Measurements from ENCODE around the gene KRTAP8-1. TPM values are rescaled to one million over a fixed set of nuclear protein-coding genes. Genes with fewer than 3 reads are reported as not detected.

Gene KRTAP8-1, protein sequence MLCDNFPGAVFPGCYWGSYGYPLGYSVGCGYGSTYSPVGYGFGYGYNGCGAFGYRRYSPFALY
- not detected for total RNA-seq

DNA sequence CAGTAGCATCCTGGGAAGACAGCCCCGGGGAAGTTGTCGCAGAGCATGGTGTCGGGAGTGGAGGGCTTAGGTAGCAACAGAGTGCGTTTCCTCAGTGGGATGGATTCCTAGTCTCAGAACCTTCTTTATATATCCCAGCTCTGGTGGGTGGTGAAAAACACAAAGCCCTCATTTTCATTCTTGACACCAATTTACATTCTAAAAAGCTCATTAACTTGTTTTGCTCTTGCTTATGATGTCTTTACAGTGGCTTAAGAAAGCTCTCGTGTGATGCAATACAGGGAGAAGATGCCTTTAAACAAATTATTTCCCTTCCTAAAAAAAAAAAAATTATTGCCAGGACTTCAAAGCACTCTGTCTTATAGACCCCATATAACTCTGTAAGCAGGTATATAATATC is at the start of gene KRTAP8-1:
Gene KRTAP8-1 (minus strand): TSS at position 101 of the 400 bp plus-strand sequence. CDS start 54 bp downstream, at position 47.
- H3K4me1 ChIP-seq = no peaks in the 10 kb centered on the region
- no peak within 1 kb of the TSS for H3K27ac ChIP-seq
- H3K27me3 ChIP-seq = no peaks in the 10 kb centered on the region
- intact Hi-C loops (cut with DNase I; ENCODE audit: low total_unique reads) (no loop called here), in situ Hi-C loops (cut with MboI; ENCODE audit: low sequenced_read_pairs in 4 of 4) (no loop called here)
- no peak for TF ChIP-seq POLR2A (IDR thresholded peaks at IDR 0.05)
- TF ChIP-seq, protein P1, sequence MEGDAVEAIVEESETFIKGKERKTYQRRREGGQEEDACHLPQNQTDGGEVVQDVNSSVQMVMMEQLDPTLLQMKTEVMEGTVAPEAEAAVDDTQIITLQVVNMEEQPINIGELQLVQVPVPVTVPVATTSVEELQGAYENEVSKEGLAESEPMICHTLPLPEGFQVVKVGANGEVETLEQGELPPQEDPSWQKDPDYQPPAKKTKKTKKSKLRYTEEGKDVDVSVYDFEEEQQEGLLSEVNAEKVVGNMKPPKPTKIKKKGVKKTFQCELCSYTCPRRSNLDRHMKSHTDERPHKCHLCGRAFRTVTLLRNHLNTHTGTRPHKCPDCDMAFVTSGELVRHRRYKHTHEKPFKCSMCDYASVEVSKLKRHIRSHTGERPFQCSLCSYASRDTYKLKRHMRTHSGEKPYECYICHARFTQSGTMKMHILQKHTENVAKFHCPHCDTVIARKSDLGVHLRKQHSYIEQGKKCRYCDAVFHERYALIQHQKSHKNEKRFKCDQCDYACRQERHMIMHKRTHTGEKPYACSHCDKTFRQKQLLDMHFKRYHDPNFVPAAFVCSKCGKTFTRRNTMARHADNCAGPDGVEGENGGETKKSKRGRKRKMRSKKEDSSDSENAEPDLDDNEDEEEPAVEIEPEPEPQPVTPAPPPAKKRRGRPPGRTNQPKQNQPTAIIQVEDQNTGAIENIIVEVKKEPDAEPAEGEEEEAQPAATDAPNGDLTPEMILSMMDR (IDR thresholded peaks at IDR 0.05 in 4 of 5, conservative IDR thresholded peaks at IDR 0.05 in 1 of 5) = no peak
- H3K9me3 ChIP-seq = no peaks in the 10 kb centered on the region
- no peak for ATAC-seq
- DNase-seq = no peak
- H3K4me3 ChIP-seq = no peak within 1 kb of the TSS
- no peaks in the 10 kb centered on the region for H3K36me3 ChIP-seq

DNA sequence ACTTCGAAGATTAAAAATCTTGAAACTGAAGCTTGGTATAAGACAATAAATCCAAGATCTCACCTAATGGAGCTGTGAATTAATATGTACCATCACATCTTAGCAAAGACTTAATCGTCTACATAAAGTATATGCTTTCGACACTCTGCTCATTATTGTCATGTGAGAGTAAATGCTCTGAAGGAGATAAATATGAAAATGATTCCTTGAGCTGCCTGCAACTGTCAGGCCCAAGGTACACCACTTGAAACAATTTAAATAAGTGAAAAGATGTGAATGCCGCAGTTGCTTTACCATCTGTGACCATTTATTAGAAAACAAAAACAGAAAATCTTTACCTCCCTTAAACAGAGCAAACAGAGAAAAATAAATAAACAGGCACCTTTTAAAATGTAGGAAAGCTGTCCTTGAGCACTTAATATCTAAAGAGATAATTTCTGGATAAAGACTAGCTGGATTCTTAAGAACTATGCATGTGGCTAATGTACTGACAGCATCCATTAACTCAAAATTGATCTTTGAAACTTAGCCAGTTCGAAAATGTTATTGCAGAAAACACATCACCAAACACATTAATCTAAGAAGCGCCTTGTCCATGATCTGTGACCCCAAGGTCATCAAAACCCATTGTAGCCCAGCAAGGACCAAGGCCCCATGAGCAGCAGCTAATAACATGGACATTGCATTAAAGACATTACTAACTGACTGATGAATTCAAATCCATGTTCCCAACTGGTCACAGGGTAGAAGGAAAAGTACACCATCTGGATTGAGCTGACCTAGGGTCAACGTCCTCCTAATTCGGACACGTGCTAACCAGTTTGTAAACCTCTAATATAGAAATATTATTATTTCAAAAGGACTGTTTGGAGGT is 34.8 kb upstream of the KRTAP8-1 start:
- H3K27ac ChIP-seq = no peak overlapping the region
- no peaks in the 10 kb centered on the region for H3K36me3 ChIP-seq
- H3K4me1 ChIP-seq = no peaks in the 10 kb centered on the region
- DNase-seq (no peak), ATAC-seq (no peak)
- no peaks in the 10 kb centered on the region for H3K27me3 ChIP-seq
- no peaks in the 10 kb centered on the region for H3K9me3 ChIP-seq
- in situ Hi-C loops (cut with MboI; ENCODE audit: low sequenced_read_pairs in 4 of 4) = no loop called here
- H3K4me3 ChIP-seq = no peak overlapping the region
- no peak for TF ChIP-seq POLR2A (IDR thresholded peaks at IDR 0.05)
- TF ChIP-seq, protein P1 (IDR thresholded peaks at IDR 0.05 in 4 of 5, conservative IDR thresholded peaks at IDR 0.05 in 1 of 5) = no peak
- intact Hi-C loops (cut with DNase I; ENCODE audit: low total_unique reads) = no loop called here

DNA sequence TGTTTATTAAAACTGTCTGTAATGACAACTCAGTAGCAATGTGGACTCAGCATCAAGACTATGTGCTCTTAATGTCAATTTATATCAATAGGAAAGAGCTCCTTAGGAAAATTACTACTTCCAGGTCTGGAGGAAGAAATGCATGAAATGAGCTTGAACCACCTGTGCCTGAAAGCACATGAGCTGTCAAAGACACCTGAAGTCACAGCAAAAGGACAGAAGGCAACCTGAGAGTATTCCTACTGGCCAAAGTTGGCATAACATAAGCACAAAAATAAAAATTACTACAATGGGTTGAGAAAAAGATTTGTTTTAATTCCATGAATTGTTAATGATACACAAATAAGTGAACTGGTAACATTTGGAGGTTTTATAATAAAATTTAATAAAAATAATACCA is 29.9 kb upstream of the KRTAP8-1 start:
- ATAC-seq (no peak), DNase-seq (no peak)
- H3K4me3 ChIP-seq = no peak overlapping the region
- no peaks in the 10 kb centered on the region for H3K36me3 ChIP-seq
- TF ChIP-seq, protein P1 (IDR thresholded peaks at IDR 0.05 in 4 of 5, conservative IDR thresholded peaks at IDR 0.05 in 1 of 5) = no peak
- TF ChIP-seq POLR2A (IDR thresholded peaks at IDR 0.05) = no peak
- H3K27ac ChIP-seq = no peak overlapping the region
- no peaks in the 10 kb centered on the region for H3K4me1 ChIP-seq
- no peaks in the 10 kb centered on the region for H3K27me3 ChIP-seq
- no peaks in the 10 kb centered on the region for H3K9me3 ChIP-seq
- intact Hi-C loops (cut with DNase I; ENCODE audit: low total_unique reads) (no loop called here), in situ Hi-C loops (cut with MboI; ENCODE audit: low sequenced_read_pairs in 4 of 4) (no loop called here)

DNA sequence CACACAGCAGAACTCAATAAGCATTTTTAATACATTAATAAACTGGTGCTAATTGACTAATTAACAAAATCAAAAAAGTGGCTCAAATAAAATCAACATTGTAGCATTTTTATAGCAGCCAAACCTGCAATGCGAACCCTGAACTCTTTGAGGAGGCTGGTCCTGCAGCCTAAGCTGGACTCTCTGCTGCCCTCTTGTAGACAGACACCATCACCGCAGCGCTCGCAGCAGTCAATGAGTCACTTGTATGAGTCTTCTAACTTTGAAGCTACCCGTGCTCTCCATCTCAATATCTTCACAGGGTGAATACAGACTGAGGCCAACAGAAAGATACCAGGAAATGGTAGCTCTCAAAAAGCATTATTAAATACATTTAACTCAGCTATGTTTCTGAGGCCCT is 26.2 kb upstream of the KRTAP8-1 start:
- intact Hi-C loops (cut with DNase I; ENCODE audit: low total_unique reads) = no loop called here

More for the DNA sequence above, 26.2 kb upstream of the KRTAP8-1 start:
- TF ChIP-seq, protein P1 (IDR thresholded peaks at IDR 0.05 in 4 of 5, conservative IDR thresholded peaks at IDR 0.05 in 1 of 5) = no peak
- Histone ChIP-seq H3K4me3 (no peak overlapping the region), H3K9me3 (no peaks in the 10 kb centered on the region), H3K27me3 (no peaks in the 10 kb centered on the region), H3K4me1 (no peaks in the 10 kb centered on the region), H3K36me3 (no peaks in the 10 kb centered on the region), H3K27ac (no peak overlapping the region)
- no peak for ATAC-seq
- in situ Hi-C loops (cut with MboI; ENCODE audit: low sequenced_read_pairs in 4 of 4) = no loop called here
- DNase-seq = no peak

Measured in gastrocnemius medialis (tissue), 4 donors.